Measurements from ENCODE around the gene PKIB. TPM values are rescaled to one million over a fixed set of nuclear protein-coding genes. Genes with fewer than 3 reads are reported as not detected.

Gene PKIB
- total and polyA plus RNA-seq, 10 of the 15 experiments (the other 5 are each of a cell fraction or from before 2014, with no cell fraction given), result 0.20 to 1.8 (median 0.87) TPM

- intact Hi-C loops (cut with micrococcal nuclease; ENCODE audit: unreplicated experiment), result no loop called here
Measured at GRCh38 chr6:122622479-122622878, 12.3 kb downstream of the PKIB start.

More at GRCh38 chr6:122622479-122622878, 12.3 kb downstream of the PKIB start:
- Histone ChIP-seq H4K20me1 (ENCODE audit: control insufficient read depth, insufficient read depth) (no peaks in the 10 kb centered on the region), H3K36me3 (ENCODE audit: control insufficient read depth in 2 of 2, insufficient read depth in 2 of 2, low read length in 1 of 2) (no peaks in the 10 kb centered on the region), H3K27me3 (replicated peaks in 1 of 2; ENCODE audit: control insufficient read depth in 2 of 2, insufficient read depth in 2 of 2, low read length in 1 of 2) (no peaks in the 10 kb centered on the region), H3K4me2 (ENCODE audit: control insufficient read depth, insufficient read depth) (no peak overlapping the region), H3K9ac (ENCODE audit: control insufficient read depth, insufficient read depth, low read length) (no peak overlapping the region), H2AFZ (ENCODE audit: control insufficient read depth, low read depth, low read length) (no peak overlapping the region), H3K79me2 (ENCODE audit: control insufficient read depth, insufficient read depth, low read length) (no peaks in the 10 kb centered on the region), H3K9me3 (replicated peaks; ENCODE audit: control insufficient read depth, insufficient read depth, low read length) (no peaks in the 10 kb centered on the region), H3K4me3 (no peak overlapping the region), H3K4me1 (ENCODE audit: control insufficient read depth, insufficient read depth, low read length) (no peaks in the 10 kb centered on the region), H3K27ac (ENCODE audit: control insufficient read depth, insufficient read depth) (no peak overlapping the region)
- DNase-seq (ENCODE audit: low read depth, low spot score), result no peak
- ChIA-PET POLR2A (interaction anchor here (1.5 kb wide), 1 partner anchor 35 kb away, joined by 4 read pairs; no protein-coding TSS in a partner anchor), RAD21 (ENCODE audit: unreplicated experiment) (interaction anchor here (1.2 kb wide), 1 partner anchor 13 kb away, joined by 4 read pairs; no protein-coding TSS in a partner anchor), SMC1A (ENCODE audit: uncharacterized antibody, unreplicated experiment) (interaction anchor here (1.5 to 3.1 kb wide), 2 partner anchors 106 to 254 kb away, joined by 3 to 6 read pairs; no protein-coding TSS in a partner anchor), CTCF (interaction anchor here (0.6 kb wide), 1 partner anchor 216 kb away, joined by 3 read pairs; no protein-coding TSS in a partner anchor)
- BruUV-seq (replicated peaks), result no TSS peak
- WGBS (ENCODE audit: insufficient coverage, insufficient replicate concordance, low lambda C conversion rate, missing lambda C conversion rate), result 17% methylated on average over 4 of the region's 4 CpGs
- in situ Hi-C loops (cut with MboI), result no loop called here
- TF ChIP-seq FOXK2 (IDR thresholded peaks at IDR 0.05) (no peak), RUNX3 (IDR thresholded peaks at IDR 0.05; ENCODE audit: low read length) (no peak), CHD2 (IDR thresholded peaks at IDR 0.05; ENCODE audit: borderline replicate concordance, low read depth, low read length) (no peak), EGR1 (IDR thresholded peaks at IDR 0.05; ENCODE audit: borderline replicate concordance in 1 of 2, low read depth in 2 of 2, low read length in 2 of 2) (no peak), CBX5 (IDR thresholded peaks at IDR 0.05; ENCODE audit: low read depth) (no peak), CHD4 (IDR thresholded peaks at IDR 0.05) (no peak), ETV6 (conservative IDR thresholded peaks at IDR 0.05 in 1 of 2, IDR thresholded peaks at IDR 0.05 in 1 of 2; ENCODE audit: borderline replicate concordance in 1 of 2, low read depth in 1 of 2) (no peak), CEBPZ (IDR thresholded peaks at IDR 0.05; ENCODE audit: low read depth, low read length) (no peak), TARDBP (IDR thresholded peaks at IDR 0.05; ENCODE audit: borderline replicate concordance) (no peak)
- no peak for ATAC-seq
- FAIRE-seq, result no peak

Measured in GM12878 (cell line).